Colonic mucosa (tissue), 4 donors: Measurements from ENCODE around the gene PFDN1. TPM values are rescaled to one million over a fixed set of nuclear protein-coding genes. Genes with fewer than 3 reads are reported as not detected.

Experiments used
- DNase-seq: peaks from one replicate; pipeline ENCODE4 v3.0.0-alpha.2; 2020
- H3K27ac ChIP-seq: fragments of 200-600 bp; one replicate; pipeline ENCODE4 v1.8.0; 2021
- H3K27me3 ChIP-seq: fragments of 200-600 bp; one replicate; pipeline ENCODE4 v1.8.0; 2021
- H3K36me3 ChIP-seq: fragments of 200-600 bp; one replicate; pipeline ENCODE4 v1.8.0; 2021
- H3K4me1 ChIP-seq: fragments of 200-600 bp; one replicate; pipeline ENCODE4 v1.8.0; 2021; ENCODE audit warnings: mild to moderate bottlenecking
- H3K4me3 ChIP-seq: fragments of 200-600 bp; one replicate; pipeline ENCODE4 v1.8.0; 2021
- H3K9ac ChIP-seq, 2 donors: one replicate each; pipeline ENCODE4 v1.7.0; 2013; ENCODE audit warnings: control low read depth in 2 of 2, low read depth in 2 of 2, low read length in 2 of 2
- H3K9me3 ChIP-seq: fragments of 200-600 bp; one replicate; pipeline ENCODE4 v1.8.0; 2021
- CTCF ChIP-seq: fragments of 200-600 bp; IDR thresholded peaks from one replicate; pipeline ENCODE4 v1.8.0; 2022; ENCODE audit warnings: antibody characterized with exemption, mild to moderate bottlenecking
- intact Hi-C: fragments of 100-400 bp; cut with DNase I; formaldehyde crosslinking; loops from one replicate; pipeline ENCODE4 v1.14.1; 2022
- total RNA-seq, 2 donors: library from RNA; stranded (reverse); fragmentation: NEBNext Ultra II Directional in 1 of 2; extraction: Animal tissue kit (Norgen Biotek cat#: 25700) in 1 of 2; gene quantifications; one replicate each; pipeline ENCODE4 v1.2.1, GENCODE V29; 2021
- donor health status: healthy.
- donor health status: DM: no; HTN: no; CAD: no.
- donor health status: DM: no; HTN: no; CAD: no.

The PFDN1 gene
- total RNA-seq, 2 donors from 2014 or later = 41.2 to 41.4 TPM

GRCh38 chr5:140260089-140260656 is 42.7 kb downstream of the PFDN1 start:
- peak overlapping the region; percentile 67 for H3K27ac ChIP-seq
- intact Hi-C loops = no loop called here
- DNase-seq = no peak
- peaks cover 4% of the 10 kb centered on the region for H3K4me1 ChIP-seq
- H3K4me3 ChIP-seq = no peak overlapping the region
- no peaks in the 10 kb centered on the region for H3K36me3 ChIP-seq
- H3K9ac ChIP-seq = no peak overlapping the region
- H3K9me3 ChIP-seq = no peaks in the 10 kb centered on the region
- TF ChIP-seq CTCF = no peak
- no peaks in the 10 kb centered on the region for H3K27me3 ChIP-seq

GRCh38 chr5:140259500-140259899 is 43.4 kb downstream of the PFDN1 start:
- H3K36me3 ChIP-seq = no peaks in the 10 kb centered on the region
- H3K4me1 ChIP-seq = peaks cover 4% of the 10 kb centered on the region
- TF ChIP-seq CTCF = no peak
- H3K27me3 ChIP-seq = no peaks in the 10 kb centered on the region
- H3K9me3 ChIP-seq = no peaks in the 10 kb centered on the region
- DNase-seq = peak; percentile 69
- H3K9ac ChIP-seq = peak overlapping the region in 1 of 2 donors; percentile 3
- intact Hi-C loops = no loop called here
- H3K27ac ChIP-seq = peak overlapping the region; percentile 30
- H3K4me3 ChIP-seq = no peak overlapping the region

- H3K9ac ChIP-seq = peak overlapping the region in 1 of 2 donors; percentile 3
- H3K27ac ChIP-seq = peak overlapping the region; percentile 30
- no peaks in the 10 kb centered on the region for H3K9me3 ChIP-seq
- H3K4me1 ChIP-seq = peaks cover 4% of the 10 kb centered on the region
- DNase-seq = no peak
- TF ChIP-seq CTCF = no peak
- intact Hi-C loops = no loop called here
- H3K27me3 ChIP-seq = no peaks in the 10 kb centered on the region
- no peaks in the 10 kb centered on the region for H3K36me3 ChIP-seq
- H3K4me3 ChIP-seq = no peak overlapping the region
These were observed 44.0 kb downstream of the PFDN1 start for GRCh38 chr5:140258873-140259272.

- DNase-seq = no peak
- Histone ChIP-seq H3K27ac (no peak overlapping the region), H3K4me1 (peaks cover 7% of the 10 kb centered on the region), H3K27me3 (no peaks in the 10 kb centered on the region), H3K9ac (no peak overlapping the region), H3K4me3 (no peak overlapping the region), H3K9me3 (no peaks in the 10 kb centered on the region), H3K36me3 (no peaks in the 10 kb centered on the region)
- intact Hi-C loops = no loop called here
- TF ChIP-seq CTCF = no peak
These were observed 44.9 kb downstream of the PFDN1 start for GRCh38 chr5:140258016-140258415.

GRCh38 chr5:140256726-140257125 is 46.2 kb downstream of the PFDN1 start:
- intact Hi-C loops = no loop called here
- Histone ChIP-seq H3K9ac (no peak overlapping the region), H3K27ac (no peak overlapping the region), H3K9me3 (no peaks in the 10 kb centered on the region), H3K27me3 (no peaks in the 10 kb centered on the region), H3K4me1 (peaks cover 4% of the 10 kb centered on the region), H3K36me3 (no peaks in the 10 kb centered on the region), H3K4me3 (no peak overlapping the region)
- no peak for DNase-seq
- no peak for TF ChIP-seq CTCF
